ENCODE results near the gene CD27. TPM values are rescaled to one million over a fixed set of nuclear protein-coding genes. Genes with fewer than 3 reads are reported as not detected.
A peak's percentile ranks its signal among the peaks of the same experiment; 100 is the strongest.

Gene CD27
- total RNA-seq, 1 experiment from 2014 or later, result not detected

- BruUV-seq (replicated peaks), result TSS peak; percentile 58
- Histone ChIP-seq H3K27me3 (replicated peaks; ENCODE audit: insufficient read depth, low read depth, low read length, poor library complexity) (no peaks in the 10 kb centered on the region), H3K36me3 (ENCODE audit: insufficient read depth, low read length, poor library complexity, severe bottlenecking) (no peaks in the 10 kb centered on the region), H3K9me3 (ENCODE audit: low read depth, low read length, poor library complexity, severe bottlenecking) (no peaks in the 10 kb centered on the region), H3K27ac (ENCODE audit: low read depth, low read length, poor library complexity, severe bottlenecking) (peak within 1 kb of the TSS; percentile 85), H3K4me1 (ENCODE audit: insufficient read depth, low read length, poor library complexity, severe bottlenecking) (peaks cover 27% of the 10 kb centered on the region), H3K4me3 (ENCODE audit: low read depth, low read length, poor library complexity, severe bottlenecking) (peak within 1 kb of the TSS; percentile 58)
- POLR2A ChIA-PET (ENCODE audit: low non-redundant PET), result no interaction called here
- no peak for TF ChIP-seq CTCF (conservative IDR thresholded peaks at IDR 0.05; ENCODE audit: low read depth, low read length)
- TF ChIP-seq EZH2 (IDR thresholded peaks at IDR 0.05; ENCODE audit: borderline replicate concordance, low read depth, low read length, poor library complexity, severe bottlenecking), result no peak
- DNase-seq (ENCODE audit: low spot score), result peak; percentile 89
- intact Hi-C loops (cut with micrococcal nuclease; ENCODE audit: unreplicated experiment), result no loop called here
- CTCF ChIA-PET, result interaction anchor here (1.5 kb wide), 1 partner anchor 14 kb away, joined by 6 read pairs; no protein-coding TSS in a partner anchor
These were observed 6.8 kb downstream of the CD27 start, which contains the start of gene TAPBPL for GRCh38 chr12:6451348-6452244. TSS of gene TAPBPL (plus strand) at chr12:6452042. CDS start at chr12:6452249, 207 bp downstream.

- CTCF ChIA-PET, result no interaction called here
- peak overlapping the region; percentile 85 for H3K27ac ChIP-seq (ENCODE audit: low read depth, low read length, poor library complexity, severe bottlenecking)
- POLR2A ChIA-PET (ENCODE audit: low non-redundant PET), result no interaction called here
- DNase-seq (ENCODE audit: low spot score), result peak; percentile 24
- TF ChIP-seq EZH2 (IDR thresholded peaks at IDR 0.05; ENCODE audit: borderline replicate concordance, low read depth, low read length, poor library complexity, severe bottlenecking), result no peak
- no peak for TF ChIP-seq CTCF (conservative IDR thresholded peaks at IDR 0.05; ENCODE audit: low read depth, low read length)
- H3K4me3 ChIP-seq (ENCODE audit: low read depth, low read length, poor library complexity, severe bottlenecking), result peak overlapping the region; percentile 58
- no peaks in the 10 kb centered on the region for H3K27me3 ChIP-seq (replicated peaks; ENCODE audit: insufficient read depth, low read depth, low read length, poor library complexity)
- peaks cover 27% of the 10 kb centered on the region for H3K4me1 ChIP-seq (ENCODE audit: insufficient read depth, low read length, poor library complexity, severe bottlenecking)
- no peaks in the 10 kb centered on the region for H3K36me3 ChIP-seq (ENCODE audit: insufficient read depth, low read length, poor library complexity, severe bottlenecking)
- intact Hi-C loops (cut with micrococcal nuclease; ENCODE audit: unreplicated experiment), result no loop called here
- BruUV-seq (replicated peaks), result no TSS peak
- no peaks in the 10 kb centered on the region for H3K9me3 ChIP-seq (ENCODE audit: low read depth, low read length, poor library complexity, severe bottlenecking)
These were observed 7.6 kb downstream of the CD27 start for GRCh38 chr12:6452245-6452943.

GRCh38 chr12:6452944-6453630, 8.3 kb downstream of the CD27 start:
- BruUV-seq (replicated peaks), result no TSS peak
- H3K27me3 ChIP-seq (replicated peaks; ENCODE audit: insufficient read depth, low read depth, low read length, poor library complexity), result no peaks in the 10 kb centered on the region
- peak overlapping the region; percentile 85 for H3K27ac ChIP-seq (ENCODE audit: low read depth, low read length, poor library complexity, severe bottlenecking)
- no peak for DNase-seq (ENCODE audit: low spot score)
- ChIA-PET POLR2A (ENCODE audit: low non-redundant PET) (no interaction called here), CTCF (no interaction called here)
- intact Hi-C loops (cut with micrococcal nuclease; ENCODE audit: unreplicated experiment), result no loop called here
- TF ChIP-seq CTCF (conservative IDR thresholded peaks at IDR 0.05; ENCODE audit: low read depth, low read length) (no peak), EZH2 (IDR thresholded peaks at IDR 0.05; ENCODE audit: borderline replicate concordance, low read depth, low read length, poor library complexity, severe bottlenecking) (no peak)
- no peaks in the 10 kb centered on the region for H3K36me3 ChIP-seq (ENCODE audit: insufficient read depth, low read length, poor library complexity, severe bottlenecking)
- H3K4me1 ChIP-seq (ENCODE audit: insufficient read depth, low read length, poor library complexity, severe bottlenecking), result peaks cover 27% of the 10 kb centered on the region
- H3K4me3 ChIP-seq (ENCODE audit: low read depth, low read length, poor library complexity, severe bottlenecking), result peak overlapping the region; percentile 58
- no peaks in the 10 kb centered on the region for H3K9me3 ChIP-seq (ENCODE audit: low read depth, low read length, poor library complexity, severe bottlenecking)
